HepG2 (cell line): Measurements from ENCODE around the gene SPSB1. TPM values are rescaled to one million over a fixed set of nuclear protein-coding genes. Genes with fewer than 3 reads are reported as not detected.

Experiments used
- CEBPZ ChIP-seq: IDR thresholded peaks from 2 replicates; pipeline ENCODE4 v1.6.1; 2012; ENCODE audit warnings: low read length, improper control_type of control experiment
- HDAC1 ChIP-seq: sonication (generic); formaldehyde crosslinking; IDR thresholded peaks from 2 replicates; pipeline ENCODE4 v1.5.1; 2020; ENCODE audit warnings: mild to moderate bottlenecking, missing genetic modification reagents
- IRF2 ChIP-seq: IDR thresholded peaks from 2 replicates; pipeline ENCODE4 v1.6.1; 2018; ENCODE audit warnings: missing genetic modification reagents, missing compliant biosample characterization
- KDM4B ChIP-seq: sonication (generic); formaldehyde crosslinking; IDR thresholded peaks from 2 replicates; pipeline ENCODE4 v1.4.0; 2020; ENCODE audit warnings: missing genetic modification reagents
- MXD4 ChIP-seq: IDR thresholded peaks from 2 replicates; pipeline ENCODE4 v1.6.1; 2016; ENCODE audit warnings: mild to moderate bottlenecking, missing biosample characterization, missing genetic modification reagents
- PCBP1 ChIP-seq: fragments of 200-400 bp; formaldehyde crosslinking; IDR thresholded peaks from 2 replicates; pipeline ENCODE4 v1.6.1; 2017; ENCODE audit warnings: mild to moderate bottlenecking, low read depth, low read length, borderline replicate concordance
- ZNF160 ChIP-seq: sonication (generic); formaldehyde crosslinking; IDR thresholded peaks from 2 replicates; pipeline ENCODE4 v1.8.0; 2022; ENCODE audit warnings: mild to moderate bottlenecking, inconsistent platforms, missing genetic modification reagents
- ZNF318 ChIP-seq: sonication (generic); formaldehyde crosslinking; IDR thresholded peaks from 2 replicates; pipeline ENCODE4 v1.4.0; 2020; ENCODE audit warnings: mild to moderate bottlenecking, missing genetic modification reagents
- ZNF768 ChIP-seq: sonication (generic); formaldehyde crosslinking; IDR thresholded peaks from 2 replicates; pipeline ENCODE4 v1.4.0; 2020; ENCODE audit warnings: missing genetic modification reagents
- ZNF782 ChIP-seq: sonication (generic); formaldehyde crosslinking; IDR thresholded peaks from 2 replicates; pipeline ENCODE4 v1.4.0; 2020; ENCODE audit warnings: missing genetic modification reagents, mild to moderate bottlenecking, borderline replicate concordance
- polyA plus RNA-seq, 8 experiments: library from polyadenylated mRNA; depleted of rRNA in 3 of 8; stranded (reverse) in 7 of 8; unstranded in 1 of 8; fragments of >200 nt; fragmentation: Illumina TruSeq in 4 of 8; extraction: Trizol in 4 of 8; gene quantifications; 2 replicates each; pipeline versions ENCODE4 v1.2.1 to v1.2.3, GENCODE V29; 2011 to 2016; ENCODE audit warnings: low read depth in 4 of 8, missing spikeins in 1 of 8, mixed read lengths in 1 of 8; ENCODE audit not compliant: insufficient read depth in 1 of 8
- total RNA-seq, 5 experiments: library from RNA; depleted of rRNA; stranded (reverse); fragments of >200 nt; fragmentation: Illumina TruSeq; extraction: Trizol; gene quantifications; 2 replicates each; pipeline ENCODE4 v1.2.3, GENCODE V29; 2016; ENCODE audit warnings: low read depth in 1 of 5
- TF ChIP-seq, protein P1 (sequence below): sonication (generic); formaldehyde crosslinking; IDR thresholded peaks from 2 replicates; pipeline ENCODE4 v1.4.0; 2020; ENCODE audit warnings: missing genetic modification reagents
- TF ChIP-seq, protein P2 (sequence below): sonication (generic); formaldehyde crosslinking; IDR thresholded peaks from 2 replicates; pipeline ENCODE4 v1.4.0; 2020; ENCODE audit warnings: missing genetic modification reagents, borderline replicate concordance

SPSB1 gene
- total and polyA plus RNA-seq, 2 of the 13 experiments (the other 11 are each of a cell fraction or from before 2014, with no cell fraction given), result 5.0 to 8.0 TPM

DNA sequence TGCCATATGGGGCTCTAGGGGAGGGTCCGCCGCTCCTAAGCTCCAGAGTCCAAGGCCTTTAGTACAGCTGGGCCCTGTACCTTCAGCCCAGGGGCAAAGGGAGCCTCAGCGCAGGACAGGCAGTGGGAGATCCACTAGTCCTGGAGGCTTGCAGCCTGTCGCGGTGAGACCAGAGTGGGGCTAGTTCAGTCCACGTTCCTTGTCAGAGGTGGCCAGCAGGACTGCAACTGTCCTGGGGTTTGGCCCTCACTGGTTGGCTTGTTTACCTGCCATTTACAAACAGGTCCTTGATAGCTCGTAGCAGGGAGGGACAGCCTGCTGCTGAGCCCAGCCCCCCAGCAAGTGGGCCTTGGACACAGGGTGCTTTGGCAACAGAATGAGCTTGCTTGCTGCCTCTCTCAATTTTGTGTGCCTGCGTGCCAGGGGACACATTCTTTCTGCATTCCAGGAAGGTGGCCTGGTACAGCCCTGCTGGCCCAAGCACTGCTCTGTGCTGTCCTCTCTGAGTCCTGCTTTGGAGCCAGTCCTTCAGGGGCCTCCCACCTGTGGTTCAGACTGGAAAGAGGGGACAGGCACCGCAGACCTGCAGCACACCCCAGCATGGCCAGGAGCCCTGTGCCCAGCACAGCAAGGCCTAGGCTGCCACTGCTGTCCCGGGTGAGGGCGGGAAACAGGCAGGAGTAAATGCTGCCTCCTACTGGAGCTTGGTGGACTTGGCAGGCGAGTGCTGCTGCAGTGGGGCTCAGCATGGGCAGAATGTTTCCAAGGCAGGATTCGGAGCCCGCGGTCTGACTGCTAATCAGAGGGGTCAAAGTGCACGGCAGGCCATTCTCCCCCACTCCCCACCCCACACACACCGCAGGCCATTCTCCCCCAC is 42.9 kb upstream of the SPSB1 start (continued):
- TF ChIP-seq ZNF318 (0 out of 2 replicates have a peak, but pooled peaks have one; percentile 38), ZNF782 (CRISPR knock-in tag) (0 out of 2 replicates have a peak, but pooled peaks have one; percentile 58), MXD4 (CRISPR knock-in tag) (no peak; the same call in 1 of the 2 replicates), ZNF160 (CRISPR knock-in tag) (0 out of 2 replicates have a peak, but pooled peaks have one; percentile 25), IRF2 (CRISPR knock-in tag) (no peak; the same call in 1 of the 2 replicates), CEBPZ (no peak), ZNF768 (peak; percentile 80), KDM4B (no peak), PCBP1 (peak; percentile 78; the same call in 1 of the 2 replicates), HDAC1 (CRISPR knock-in tag) (peak; percentile 87)
- TF ChIP-seq, protein P1, sequence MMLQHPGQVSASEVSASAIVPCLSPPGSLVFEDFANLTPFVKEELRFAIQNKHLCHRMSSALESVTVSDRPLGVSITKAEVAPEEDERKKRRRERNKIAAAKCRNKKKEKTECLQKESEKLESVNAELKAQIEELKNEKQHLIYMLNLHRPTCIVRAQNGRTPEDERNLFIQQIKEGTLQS, result no peak
- TF ChIP-seq, protein P2, sequence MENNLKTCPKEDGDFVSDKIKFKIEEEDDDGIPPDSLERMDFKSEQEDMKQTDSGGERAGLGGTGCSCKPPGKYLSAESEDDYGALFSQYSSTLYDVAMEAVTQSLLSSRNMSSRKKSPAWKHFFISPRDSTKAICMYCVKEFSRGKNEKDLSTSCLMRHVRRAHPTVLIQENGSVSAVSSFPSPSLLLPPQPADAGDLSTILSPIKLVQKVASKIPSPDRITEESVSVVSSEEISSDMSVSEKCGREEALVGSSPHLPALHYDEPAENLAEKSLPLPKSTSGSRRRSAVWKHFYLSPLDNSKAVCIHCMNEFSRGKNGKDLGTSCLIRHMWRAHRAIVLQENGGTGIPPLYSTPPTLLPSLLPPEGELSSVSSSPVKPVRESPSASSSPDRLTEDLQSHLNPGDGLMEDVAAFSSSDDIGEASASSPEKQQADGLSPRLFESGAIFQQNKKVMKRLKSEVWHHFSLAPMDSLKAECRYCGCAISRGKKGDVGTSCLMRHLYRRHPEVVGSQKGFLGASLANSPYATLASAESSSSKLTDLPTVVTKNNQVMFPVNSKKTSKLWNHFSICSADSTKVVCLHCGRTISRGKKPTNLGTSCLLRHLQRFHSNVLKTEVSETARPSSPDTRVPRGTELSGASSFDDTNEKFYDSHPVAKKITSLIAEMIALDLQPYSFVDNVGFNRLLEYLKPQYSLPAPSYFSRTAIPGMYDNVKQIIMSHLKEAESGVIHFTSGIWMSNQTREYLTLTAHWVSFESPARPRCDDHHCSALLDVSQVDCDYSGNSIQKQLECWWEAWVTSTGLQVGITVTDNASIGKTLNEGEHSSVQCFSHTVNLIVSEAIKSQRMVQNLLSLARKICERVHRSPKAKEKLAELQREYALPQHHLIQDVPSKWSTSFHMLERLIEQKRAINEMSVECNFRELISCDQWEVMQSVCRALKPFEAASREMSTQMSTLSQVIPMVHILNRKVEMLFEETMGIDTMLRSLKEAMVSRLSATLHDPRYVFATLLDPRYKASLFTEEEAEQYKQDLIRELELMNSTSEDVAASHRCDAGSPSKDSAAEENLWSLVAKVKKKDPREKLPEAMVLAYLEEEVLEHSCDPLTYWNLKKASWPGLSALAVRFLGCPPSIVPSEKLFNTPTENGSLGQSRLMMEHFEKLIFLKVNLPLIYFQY (CRISPR knock-in tag), result no peak
